Measurements from ENCODE around the gene NT5C2.
A peak's percentile ranks its signal among the peaks of the same experiment; 100 is the strongest.

DNA sequence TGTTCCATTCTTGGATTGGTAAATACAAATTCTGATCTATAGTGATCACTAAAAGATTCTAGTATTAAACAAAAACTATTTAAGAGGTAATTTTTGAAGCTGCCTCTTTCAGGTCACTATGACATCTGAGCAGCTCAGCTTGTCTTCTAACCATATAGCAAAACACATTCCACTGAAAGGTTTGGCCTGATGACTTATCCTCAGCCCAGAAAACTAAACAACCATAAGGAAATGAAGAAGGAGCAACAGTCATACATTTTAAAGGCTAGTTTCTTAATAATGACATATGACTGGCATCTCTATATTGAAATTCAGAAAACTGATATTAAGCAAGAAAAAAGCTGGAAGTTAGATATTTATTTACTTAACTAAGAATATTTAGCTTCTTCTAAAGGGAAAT is 24.6 kb downstream of the NT5C2 start:
- TF ChIP-seq SMC3 (IDR thresholded peaks at IDR 0.05; ENCODE audit: low read depth, low read length) (no peak), USF2 (IDR thresholded peaks at IDR 0.05; ENCODE audit: low read depth, low read length) (no peak), CEBPB (IDR thresholded peaks at IDR 0.05; ENCODE audit: low read depth, low read length) (peak; percentile 32; the same call in 1 of the 2 replicates), POLR2A (IDR thresholded peaks at IDR 0.05; ENCODE audit: low read depth, low read length) (no peak), RAD21 (IDR thresholded peaks at IDR 0.05; ENCODE audit: low read length) (no peak)
- TF ChIP-seq, protein P1, sequence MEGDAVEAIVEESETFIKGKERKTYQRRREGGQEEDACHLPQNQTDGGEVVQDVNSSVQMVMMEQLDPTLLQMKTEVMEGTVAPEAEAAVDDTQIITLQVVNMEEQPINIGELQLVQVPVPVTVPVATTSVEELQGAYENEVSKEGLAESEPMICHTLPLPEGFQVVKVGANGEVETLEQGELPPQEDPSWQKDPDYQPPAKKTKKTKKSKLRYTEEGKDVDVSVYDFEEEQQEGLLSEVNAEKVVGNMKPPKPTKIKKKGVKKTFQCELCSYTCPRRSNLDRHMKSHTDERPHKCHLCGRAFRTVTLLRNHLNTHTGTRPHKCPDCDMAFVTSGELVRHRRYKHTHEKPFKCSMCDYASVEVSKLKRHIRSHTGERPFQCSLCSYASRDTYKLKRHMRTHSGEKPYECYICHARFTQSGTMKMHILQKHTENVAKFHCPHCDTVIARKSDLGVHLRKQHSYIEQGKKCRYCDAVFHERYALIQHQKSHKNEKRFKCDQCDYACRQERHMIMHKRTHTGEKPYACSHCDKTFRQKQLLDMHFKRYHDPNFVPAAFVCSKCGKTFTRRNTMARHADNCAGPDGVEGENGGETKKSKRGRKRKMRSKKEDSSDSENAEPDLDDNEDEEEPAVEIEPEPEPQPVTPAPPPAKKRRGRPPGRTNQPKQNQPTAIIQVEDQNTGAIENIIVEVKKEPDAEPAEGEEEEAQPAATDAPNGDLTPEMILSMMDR (conservative IDR thresholded peaks at IDR 0.05; ENCODE audit: low read depth, low read length) = no peak

Data from IMR-90 (cell line).